ENCODE results near the gene RAD21L1. TPM values are rescaled to one million over a fixed set of nuclear protein-coding genes. Genes with fewer than 3 reads are reported as not detected.
"Not testable (repeated sequence)": the region's sequence is repeated elsewhere in the genome, so short reads cannot be mapped to it uniquely, and the experiment has no call there.

Gene RAD21L1
- total RNA-seq, 1 donor from 2014 or later, result not detected

DNA sequence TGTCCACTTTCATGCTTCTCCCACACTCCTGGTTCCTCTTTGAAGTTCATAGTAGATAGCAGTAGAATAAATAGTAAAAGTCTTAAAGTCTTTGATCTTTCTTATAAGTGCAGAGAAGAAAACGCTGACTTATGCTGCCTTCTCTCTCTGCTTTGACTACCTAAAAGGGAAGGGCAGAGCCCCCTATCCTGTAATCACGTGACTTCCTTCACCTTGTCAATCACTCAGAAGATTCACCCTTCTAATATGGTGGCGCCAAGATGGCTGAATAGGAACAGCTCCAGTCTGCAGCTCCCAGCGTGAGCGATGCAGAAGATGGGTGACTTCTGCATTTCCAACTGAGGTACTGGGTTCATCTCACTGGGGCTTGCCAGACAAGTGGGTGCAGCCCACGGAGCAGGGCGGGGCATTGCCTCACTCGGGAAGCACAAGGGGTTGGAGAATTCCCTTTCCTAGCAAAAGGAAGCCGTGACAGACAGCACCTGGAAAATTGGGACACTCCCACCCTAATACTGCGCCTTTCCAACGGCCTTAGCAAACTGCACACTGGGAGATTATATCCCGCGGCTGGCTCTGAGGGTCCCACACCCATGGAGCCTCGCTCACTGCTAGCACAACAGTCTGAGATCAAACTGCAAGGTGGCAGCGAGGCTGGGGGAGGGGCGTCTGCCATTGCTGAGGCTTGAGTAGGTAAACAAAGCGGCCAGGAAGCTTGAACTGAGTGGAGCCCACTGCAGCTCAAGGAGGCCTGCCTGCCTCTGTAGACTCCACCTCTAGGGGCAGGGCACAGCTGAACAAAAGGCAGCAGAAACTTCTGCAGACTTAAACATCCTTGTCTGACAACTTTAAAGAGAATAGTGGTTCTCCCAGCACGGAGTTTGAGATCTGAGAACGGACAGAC is 9.1 kb upstream of the RAD21L1 start:
- H3K36me3 ChIP-seq (ENCODE audit: control insufficient read depth in 3 of 3, insufficient read depth in 3 of 3, low read length in 3 of 3); H3K9me3 ChIP-seq (ENCODE audit: control insufficient read depth in 3 of 3, low read length in 3 of 3); H3K4me3 ChIP-seq (ENCODE audit: low read length in 3 of 3); H3K27ac ChIP-seq (ENCODE audit: low read depth, low read length); H3K27me3 ChIP-seq (ENCODE audit: control insufficient read depth in 3 of 3, insufficient read depth in 3 of 3, low read length in 3 of 3); H3K9ac ChIP-seq (ENCODE audit: low read depth in 1 of 3, low read length in 3 of 3); H3K4me1 ChIP-seq (ENCODE audit: control insufficient read depth in 3 of 3, insufficient read depth in 3 of 3, low read length in 3 of 3): not testable (repeated sequence)

DNA sequence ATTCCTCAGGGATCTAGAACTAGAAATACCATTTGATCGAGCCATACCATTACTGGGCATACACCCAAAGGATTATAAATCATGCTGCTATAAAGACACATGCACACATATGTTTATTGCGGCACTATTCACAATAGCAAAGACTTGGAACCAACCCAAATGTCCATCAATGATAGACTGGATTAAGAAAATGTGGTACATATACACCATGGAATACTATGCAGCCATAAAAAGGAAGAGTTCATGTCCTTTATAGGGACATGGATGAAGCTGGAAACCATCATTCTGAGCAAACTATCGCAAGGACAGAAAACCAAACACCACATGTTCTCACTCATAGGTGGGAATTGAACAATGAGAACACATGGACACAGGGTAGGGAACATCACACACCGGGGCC is 3.1 kb upstream of the RAD21L1 start:
- H3K4me3 ChIP-seq (ENCODE audit: low read length in 3 of 3); H3K27ac ChIP-seq (ENCODE audit: low read depth, low read length); H3K36me3 ChIP-seq (ENCODE audit: control insufficient read depth in 3 of 3, insufficient read depth in 3 of 3, low read length in 3 of 3); H3K9me3 ChIP-seq (ENCODE audit: control insufficient read depth in 3 of 3, low read length in 3 of 3); H3K27me3 ChIP-seq (ENCODE audit: control insufficient read depth in 3 of 3, insufficient read depth in 3 of 3, low read length in 3 of 3); H3K9ac ChIP-seq (ENCODE audit: low read depth in 1 of 3, low read length in 3 of 3): not testable (repeated sequence)
- peaks cover 3 to 10% (median 7%) of the 10 kb centered on the region in 3 donors for H3K4me1 ChIP-seq (ENCODE audit: control insufficient read depth in 3 of 3, insufficient read depth in 3 of 3, low read length in 3 of 3)

DNA sequence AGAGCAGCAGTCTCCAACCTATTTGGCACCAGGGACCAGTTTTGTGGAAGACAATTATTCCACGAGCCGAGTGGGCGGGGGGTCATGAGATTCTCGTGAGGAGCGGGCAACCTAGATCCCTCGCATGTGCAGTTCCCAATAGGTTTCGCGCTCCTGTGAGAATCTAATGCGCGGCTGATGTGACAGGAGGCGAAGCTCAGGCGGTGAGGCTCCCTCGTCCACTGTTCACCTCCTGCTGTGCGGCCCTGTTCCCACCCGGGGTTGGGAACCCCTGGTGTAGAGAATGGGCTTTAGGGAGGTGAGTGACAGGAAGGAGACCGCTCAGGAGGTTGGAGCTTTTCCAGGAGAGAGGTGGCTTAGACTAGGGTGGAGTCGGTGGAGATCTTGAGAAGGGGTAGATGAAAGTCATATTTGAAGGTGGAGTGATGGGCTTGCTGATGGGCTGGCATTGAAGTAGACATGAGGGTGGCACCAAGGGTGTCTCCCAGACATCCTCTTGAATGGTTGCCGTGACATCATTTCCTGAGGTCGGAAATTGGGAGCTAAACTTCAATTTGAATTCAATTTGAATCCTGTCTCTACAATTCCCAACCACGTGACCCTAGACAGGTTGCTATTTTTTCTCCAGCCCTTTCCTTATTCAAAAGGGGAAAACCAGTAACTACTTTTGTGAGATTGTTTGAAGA is 1.5 kb upstream of the RAD21L1 start:
- no peak overlapping the region for H3K4me3 ChIP-seq (ENCODE audit: low read length in 3 of 3)
- H3K27me3 ChIP-seq (ENCODE audit: control insufficient read depth in 3 of 3, insufficient read depth in 3 of 3, low read length in 3 of 3), result peaks cover 0 to 9% (median 7%) of the 10 kb centered on the region in 3 donors
- no peak overlapping the region for H3K27ac ChIP-seq (ENCODE audit: low read depth, low read length)
- no peaks in the 10 kb centered on the region for H3K36me3 ChIP-seq (ENCODE audit: control insufficient read depth in 3 of 3, insufficient read depth in 3 of 3, low read length in 3 of 3)
- peaks cover 3 to 10% (median 7%) of the 10 kb centered on the region in 3 donors for H3K4me1 ChIP-seq (ENCODE audit: control insufficient read depth in 3 of 3, insufficient read depth in 3 of 3, low read length in 3 of 3)
- no peak overlapping the region for H3K9ac ChIP-seq (ENCODE audit: low read depth in 1 of 3, low read length in 3 of 3)
- H3K9me3 ChIP-seq (ENCODE audit: control insufficient read depth in 3 of 3, low read length in 3 of 3), result no peaks in the 10 kb centered on the region

DNA sequence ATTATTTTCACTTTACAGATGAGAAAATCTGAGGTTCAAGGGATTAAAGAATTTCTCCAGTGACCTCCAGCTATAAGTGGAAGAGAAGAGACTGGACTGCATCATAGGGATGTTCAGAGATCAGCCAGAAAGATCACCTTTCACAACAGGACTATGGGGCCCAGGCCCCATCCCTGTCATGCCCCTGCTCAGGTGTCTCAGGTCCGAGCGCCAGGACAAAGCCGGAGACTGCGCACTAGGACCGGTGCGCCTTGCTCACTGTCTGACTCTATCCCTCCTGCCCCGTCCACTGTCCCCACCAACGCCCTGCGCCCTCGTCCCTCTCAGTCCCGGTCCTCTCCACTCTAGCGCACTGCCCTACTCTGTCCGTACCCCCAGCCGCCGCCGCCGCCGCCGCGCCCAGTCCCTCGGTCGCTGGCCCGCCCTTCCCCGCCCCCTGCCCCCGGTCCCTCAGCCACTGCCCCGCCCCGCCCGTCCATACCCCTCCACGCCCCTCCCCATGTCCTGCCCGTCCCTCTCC is 521 bp upstream of the RAD21L1 start:
- H3K27me3 ChIP-seq (ENCODE audit: control insufficient read depth in 3 of 3, insufficient read depth in 3 of 3, low read length in 3 of 3), result peaks cover 0 to 13% (median 9%) of the 10 kb centered on the region in 3 donors
- H3K36me3 ChIP-seq (ENCODE audit: control insufficient read depth in 3 of 3, insufficient read depth in 3 of 3, low read length in 3 of 3), result no peaks in the 10 kb centered on the region
- H3K9ac ChIP-seq (ENCODE audit: low read depth in 1 of 3, low read length in 3 of 3), result no peak overlapping the region
- H3K9me3 ChIP-seq (ENCODE audit: control insufficient read depth in 3 of 3, low read length in 3 of 3), result no peaks in the 10 kb centered on the region
- H3K4me3 ChIP-seq (ENCODE audit: low read length in 3 of 3), result peak overlapping the region in 2 of 3 donors; percentile 64 to 65
- peaks cover 3 to 10% (median 7%) of the 10 kb centered on the region in 3 donors for H3K4me1 ChIP-seq (ENCODE audit: control insufficient read depth in 3 of 3, insufficient read depth in 3 of 3, low read length in 3 of 3)
- no peak overlapping the region for H3K27ac ChIP-seq (ENCODE audit: low read depth, low read length)

DNA sequence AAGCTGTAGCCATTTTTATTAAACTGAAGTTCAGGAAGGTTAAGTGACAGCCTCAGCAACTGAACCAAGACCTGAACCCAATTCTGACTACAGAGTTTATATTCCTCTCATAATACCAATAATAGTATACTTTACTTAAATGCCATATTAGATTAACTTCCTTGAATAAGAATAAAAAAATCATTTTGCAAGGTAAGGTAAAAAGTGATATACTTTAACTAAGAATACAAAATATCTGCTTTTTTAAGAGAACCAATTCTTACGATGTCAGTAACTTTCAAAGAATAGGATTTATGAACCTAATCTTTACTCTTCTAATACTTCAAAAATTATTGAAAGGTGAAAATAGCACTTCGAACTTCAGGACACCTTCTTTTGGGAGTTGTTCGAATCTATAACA is 3.7 kb downstream of the RAD21L1 start:
- Histone ChIP-seq H3K4me3 (ENCODE audit: low read length in 3 of 3) (no peak overlapping the region), H3K4me1 (ENCODE audit: control insufficient read depth in 3 of 3, insufficient read depth in 3 of 3, low read length in 3 of 3) (peaks cover 3 to 10% (median 7%) of the 10 kb centered on the region in 3 donors), H3K36me3 (ENCODE audit: control insufficient read depth in 3 of 3, insufficient read depth in 3 of 3, low read length in 3 of 3) (no peaks in the 10 kb centered on the region), H3K9ac (ENCODE audit: low read depth in 1 of 3, low read length in 3 of 3) (no peak overlapping the region), H3K9me3 (ENCODE audit: control insufficient read depth in 3 of 3, low read length in 3 of 3) (no peaks in the 10 kb centered on the region), H3K27me3 (ENCODE audit: control insufficient read depth in 3 of 3, insufficient read depth in 3 of 3, low read length in 3 of 3) (peaks cover 0 to 13% (median 9%) of the 10 kb centered on the region in 3 donors), H3K27ac (ENCODE audit: low read depth, low read length) (no peak overlapping the region)

DNA sequence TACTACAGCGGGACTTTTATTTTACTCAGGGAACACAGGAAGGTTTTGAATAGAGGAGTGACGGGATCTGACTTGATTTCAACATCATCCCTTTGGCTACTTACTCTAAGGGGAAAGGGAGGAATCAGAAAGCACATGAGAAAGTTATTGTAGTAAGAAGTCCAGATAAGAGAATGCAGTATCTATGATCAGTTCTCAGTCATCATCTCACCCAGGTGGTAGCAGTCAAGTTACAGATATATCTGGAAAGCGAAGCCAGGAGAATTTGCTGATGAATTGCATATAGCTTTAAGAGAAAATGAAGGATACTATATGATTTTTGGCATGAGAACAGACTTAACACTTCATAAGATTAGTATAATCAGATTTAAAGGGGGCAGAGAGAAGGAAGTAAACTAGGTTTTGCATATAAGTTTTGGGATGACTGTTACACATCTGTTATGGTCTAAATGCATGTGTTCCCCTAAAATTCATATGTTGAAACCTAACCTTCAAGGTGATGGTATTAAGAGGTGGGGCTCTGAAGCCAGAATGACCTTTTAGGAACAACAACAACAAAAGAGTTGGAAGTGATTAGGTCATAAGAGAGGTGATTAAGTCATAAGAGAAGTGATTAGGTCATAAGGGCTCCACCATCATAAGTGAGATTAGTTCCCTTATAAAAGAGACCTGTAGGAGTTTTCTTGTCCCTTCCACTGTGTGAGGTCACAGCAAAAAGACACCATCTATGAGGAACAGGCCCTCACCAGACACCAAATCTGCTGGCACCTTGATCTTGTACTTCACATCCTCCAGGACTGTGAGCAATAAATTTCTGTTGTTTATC is 6.7 kb downstream of the RAD21L1 start:
- no peaks in the 10 kb centered on the region for H3K9me3 ChIP-seq (ENCODE audit: control insufficient read depth in 3 of 3, low read length in 3 of 3)
- no peak overlapping the region for H3K9ac ChIP-seq (ENCODE audit: low read depth in 1 of 3, low read length in 3 of 3)
- H3K4me1 ChIP-seq (ENCODE audit: control insufficient read depth in 3 of 3, insufficient read depth in 3 of 3, low read length in 3 of 3), result no peaks in the 10 kb centered on the region
- H3K27ac ChIP-seq (ENCODE audit: low read depth, low read length), result no peak overlapping the region
- H3K4me3 ChIP-seq (ENCODE audit: low read length in 3 of 3), result no peak overlapping the region
- peaks cover 0 to 7% (median 4%) of the 10 kb centered on the region in 3 donors for H3K27me3 ChIP-seq (ENCODE audit: control insufficient read depth in 3 of 3, insufficient read depth in 3 of 3, low read length in 3 of 3)
- H3K36me3 ChIP-seq (ENCODE audit: control insufficient read depth in 3 of 3, insufficient read depth in 3 of 3, low read length in 3 of 3), result no peaks in the 10 kb centered on the region

DNA sequence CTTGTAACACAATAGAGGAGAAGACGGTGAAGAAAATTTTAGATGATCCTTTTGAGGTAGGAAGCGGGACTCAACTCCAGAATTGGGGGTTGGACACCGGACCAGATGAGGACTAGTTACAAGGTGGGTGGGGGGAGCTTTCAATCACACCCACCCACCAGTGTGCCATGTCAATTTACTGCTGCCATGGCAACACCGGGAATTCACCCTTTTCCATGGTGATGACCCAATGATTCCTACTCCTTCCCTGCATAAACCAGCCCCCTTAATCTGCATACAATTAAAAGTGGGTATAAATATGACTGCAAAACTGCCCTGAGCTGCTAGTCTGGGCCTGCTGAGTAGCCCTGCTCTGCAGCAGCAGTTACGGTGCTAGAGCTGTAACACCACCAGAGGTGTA is 14.7 kb downstream of the RAD21L1 start:
- H3K4me3 ChIP-seq (ENCODE audit: low read length in 3 of 3), result no peak overlapping the region
- H3K27me3 ChIP-seq (ENCODE audit: control insufficient read depth in 3 of 3, insufficient read depth in 3 of 3, low read length in 3 of 3), result no peaks in the 10 kb centered on the region
- no peak overlapping the region for H3K27ac ChIP-seq (ENCODE audit: low read depth, low read length)
- no peaks in the 10 kb centered on the region for H3K9me3 ChIP-seq (ENCODE audit: control insufficient read depth in 3 of 3, low read length in 3 of 3)
- no peak overlapping the region for H3K9ac ChIP-seq (ENCODE audit: low read depth in 1 of 3, low read length in 3 of 3)
- no peaks in the 10 kb centered on the region for H3K4me1 ChIP-seq (ENCODE audit: control insufficient read depth in 3 of 3, insufficient read depth in 3 of 3, low read length in 3 of 3)
- H3K36me3 ChIP-seq (ENCODE audit: control insufficient read depth in 3 of 3, insufficient read depth in 3 of 3, low read length in 3 of 3), result no peaks in the 10 kb centered on the region

DNA sequence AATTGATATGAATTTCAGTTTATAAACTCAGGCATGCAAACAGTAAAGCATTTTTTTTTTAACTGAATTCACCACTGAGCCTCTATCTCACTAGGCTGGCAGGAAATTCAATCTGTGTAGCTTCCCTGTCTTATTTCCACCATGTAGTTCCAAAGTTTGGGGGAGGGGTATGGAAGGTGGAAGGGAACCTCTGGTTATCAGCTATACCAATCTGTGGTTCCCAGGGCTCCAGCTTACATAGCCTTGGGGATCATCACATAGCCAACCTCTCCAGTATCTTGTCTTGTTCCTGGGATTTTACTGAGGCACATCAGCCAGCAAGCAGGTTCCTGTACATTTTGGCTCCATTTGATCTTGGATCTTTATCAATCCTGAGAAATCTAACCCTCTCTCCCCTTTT is 15.6 kb downstream of the RAD21L1 start:
- Histone ChIP-seq H3K4me1 (ENCODE audit: control insufficient read depth in 3 of 3, insufficient read depth in 3 of 3, low read length in 3 of 3) (no peaks in the 10 kb centered on the region), H3K27ac (ENCODE audit: low read depth, low read length) (no peak overlapping the region), H3K9me3 (ENCODE audit: control insufficient read depth in 3 of 3, low read length in 3 of 3) (no peaks in the 10 kb centered on the region), H3K36me3 (ENCODE audit: control insufficient read depth in 3 of 3, insufficient read depth in 3 of 3, low read length in 3 of 3) (no peaks in the 10 kb centered on the region), H3K27me3 (ENCODE audit: control insufficient read depth in 3 of 3, insufficient read depth in 3 of 3, low read length in 3 of 3) (no peaks in the 10 kb centered on the region), H3K9ac (ENCODE audit: low read depth in 1 of 3, low read length in 3 of 3) (no peak overlapping the region), H3K4me3 (ENCODE audit: low read length in 3 of 3) (no peak overlapping the region)

DNA sequence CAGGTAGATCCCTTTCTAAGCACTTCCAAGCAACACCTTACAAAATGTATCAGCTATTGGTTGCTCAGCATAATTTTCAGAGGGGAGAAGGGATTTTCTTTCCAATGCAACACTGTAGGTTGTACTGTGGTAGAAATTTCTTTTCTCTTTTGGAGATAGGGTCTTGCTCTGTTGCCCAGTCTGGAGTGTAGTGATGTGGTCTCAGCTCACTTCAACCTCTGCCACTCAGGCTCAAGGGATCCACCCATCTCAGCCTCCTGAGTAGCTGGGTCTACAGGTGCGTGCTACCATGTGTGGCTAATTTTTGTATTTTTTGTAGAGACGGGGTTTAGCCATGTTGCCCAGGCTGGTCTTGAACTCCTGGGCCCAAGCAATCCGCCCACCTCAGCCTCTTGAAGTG is 16.3 kb downstream of the RAD21L1 start:
- Histone ChIP-seq H3K36me3 (ENCODE audit: control insufficient read depth in 3 of 3, insufficient read depth in 3 of 3, low read length in 3 of 3) (no peaks in the 10 kb centered on the region), H3K4me1 (ENCODE audit: control insufficient read depth in 3 of 3, insufficient read depth in 3 of 3, low read length in 3 of 3) (no peaks in the 10 kb centered on the region), H3K27ac (ENCODE audit: low read depth, low read length) (no peak overlapping the region), H3K27me3 (ENCODE audit: control insufficient read depth in 3 of 3, insufficient read depth in 3 of 3, low read length in 3 of 3) (no peaks in the 10 kb centered on the region), H3K4me3 (ENCODE audit: low read length in 3 of 3) (no peak overlapping the region), H3K9me3 (ENCODE audit: control insufficient read depth in 3 of 3, low read length in 3 of 3) (no peaks in the 10 kb centered on the region), H3K9ac (ENCODE audit: low read depth in 1 of 3, low read length in 3 of 3) (no peak overlapping the region)
